Hematopoietic multipotent progenitor cell treated with erythropoietin and hydrocortisone succinate and interleukin-3 and kit ligand, for 4 days (in vitro differentiated cells): Measurements from ENCODE around the gene TSPAN13.

Experiments used
- DNase-seq: peaks from one replicate; pipeline ENCODE4 v3.0.0-alpha.2; 2015

TSPAN13 gene

GRCh38 chr7:16816824-16817223 lies 63.3 kb downstream of the TSPAN13 start:
- peak; percentile 57 for DNase-seq

- DNase-seq, result peak; percentile 18
Observed at GRCh38 chr7:16817536-16817935, 64.0 kb downstream of the TSPAN13 start.

GRCh38 chr7:16818732-16819131 lies 65.2 kb downstream of the TSPAN13 start:
- DNase-seq, result no peak

GRCh38 chr7:16822029-16822428 lies 68.5 kb downstream of the TSPAN13 start:
- DNase-seq, result no peak

GRCh38 chr7:16826060-16826459 lies 72.5 kb downstream of the TSPAN13 start:
- no peak for DNase-seq

- DNase-seq, result no peak
Observed at GRCh38 chr7:16833373-16833772, 79.8 kb downstream of the TSPAN13 start.
